Panc1 (cell line): ENCODE results near the gene SNRNP70. TPM values are rescaled to one million over a fixed set of nuclear protein-coding genes. Genes with fewer than 3 reads are reported as not detected.
A peak's percentile ranks its signal among the peaks of the same experiment; 100 is the strongest.

ENCODE experiments used
- ATAC-seq: fragments of 200-7000 bp; cut with Tn5 transposase; 2 replicates; pipeline ENCODE4 v1.9.1; 2020; ENCODE audit warnings: mild to moderate bottlenecking, moderate library complexity
- BruUV-seq: library from RNA; stranded (reverse); fragments of 400-500 nt; replicated peaks from 2 replicates; lab custom pipeline; 2021; lab: Mats Ljungman, UMichigan
- CTCF ChIA-PET: fragments of 300-600 bp; sonication (Branson Sonifier 250); formaldehyde crosslinking; loops from one replicate; lab custom pipeline; 2022; ENCODE audit warnings: antibody characterized with exemption; lab: Charles Lee
- POLR2A ChIA-PET: fragments of 300-600 bp; sonication (Branson Sonifier 250); formaldehyde crosslinking; loops from one replicate; lab custom pipeline; 2022; ENCODE audit warnings: antibody characterized with exemption; lab: Charles Lee
- DNase-seq: peaks from one replicate; pipeline ENCODE4 v3.0.0-alpha.2; 2010; ENCODE audit warnings: low read depth, low spot score
- H3K27ac ChIP-seq: 2 replicates; pipeline ENCODE4 v1.5.1; 2011; ENCODE audit warnings: mild to moderate bottlenecking, low read length, inconsistent platforms
- H3K27me3 ChIP-seq: fragments of 200-500 bp; sonication (Bioruptor generic); 2 replicates; pipeline ENCODE4 v1.6.0; 2014; ENCODE audit warnings: low read length, inconsistent platforms; ENCODE audit not compliant: control insufficient read depth, insufficient read depth
- H3K36me3 ChIP-seq: fragments of 200-500 bp; sonication (Bioruptor generic); 2 replicates; pipeline ENCODE4 v1.5.1; 2014; ENCODE audit warnings: inconsistent platforms, mild to moderate bottlenecking, low read length, moderate library complexity; ENCODE audit not compliant: control insufficient read depth, insufficient read depth
- H3K4me1 ChIP-seq: 2 replicates; pipeline ENCODE4 v1.5.1; 2011; ENCODE audit warnings: inconsistent platforms, mild to moderate bottlenecking, low read length, moderate library complexity; ENCODE audit not compliant: control insufficient read depth, insufficient read depth
- H3K4me3 ChIP-seq, 2 experiments: 2 replicates each; pipeline ENCODE4 v1.5.1; 2011 to 2012; ENCODE audit warnings: low read depth in 2 of 2, low read length in 2 of 2, mild to moderate bottlenecking in 2 of 2, inconsistent platforms in 1 of 2, moderate library complexity in 1 of 2
- H3K9me3 ChIP-seq: fragments of 200-500 bp; sonication (Bioruptor generic); 2 replicates; pipeline ENCODE4 v1.5.1; 2014; ENCODE audit warnings: low read depth, mild to moderate bottlenecking, inconsistent platforms, low read length, moderate library complexity; ENCODE audit not compliant: control insufficient read depth, insufficient read depth
- CTCF ChIP-seq: fragments of 450-650 bp; IDR thresholded peaks from 2 replicates; pipeline ENCODE4 v1.5.1; 2017; ENCODE audit warnings: mild to moderate bottlenecking
- POLR2AphosphoS5 ChIP-seq: IDR thresholded peaks from 2 replicates; pipeline ENCODE4 v1.6.1; 2012; ENCODE audit warnings: mild to moderate bottlenecking, low read depth, low read length, moderate library complexity
- REST ChIP-seq, 2 experiments: IDR thresholded peaks; 2 replicates each; pipeline ENCODE4 v1.6.1; 2011 to 2012; ENCODE audit warnings: low read depth in 2 of 2, control low read depth in 1 of 2, low read length in 1 of 2, mild to moderate bottlenecking in 1 of 2, moderate library complexity in 1 of 2; ENCODE audit not compliant: insufficient read depth in 1 of 2
- SIN3A ChIP-seq: IDR thresholded peaks from 2 replicates; pipeline ENCODE4 v1.6.1; 2012; ENCODE audit warnings: low read depth, mild to moderate bottlenecking, low read length, moderate library complexity, borderline replicate concordance; ENCODE audit not compliant: insufficient read depth
- TCF7L2 ChIP-seq: IDR thresholded peaks from 2 replicates; pipeline ENCODE4 v1.6.1; 2011; ENCODE audit warnings: mild to moderate bottlenecking, low read depth, low read length, inconsistent platforms
- in situ Hi-C: cut with HindIII; loops from 2 replicates; pipeline ENCODE4 v1.10.0; 2016; ENCODE audit warnings: low sequenced_read_pairs, low pct_unique_long_range_greater_than_20kb
- intact Hi-C: fragments of 100-400 bp; cut with micrococcal nuclease; formaldehyde crosslinking; loops from one replicate; pipeline ENCODE4 v1.10.0; 2022; ENCODE audit not compliant: unreplicated experiment
- total RNA-seq: library from RNA; stranded (reverse); gene quantifications from one replicate; pipeline ENCODE4 v1.2.1, GENCODE V29; 2021; ENCODE audit not compliant: unreplicated experiment

The SNRNP70 gene
- total RNA-seq, 1 experiment from 2014 or later, result 180 TPM

GRCh38 chr19:49150106-49150943 lies 65.1 kb downstream of the SNRNP70 start:
- POLR2A ChIA-PET, result interaction anchor here (0.6 kb wide), 2 partner anchors 58 to 91 kb away, joined by 3 to 4 read pairs; no protein-coding TSS in a partner anchor
- CTCF ChIA-PET, result no interaction called here
- TF ChIP-seq SIN3A, result 0 out of 2 replicates have a peak, but pooled peaks have one; percentile 7
- TF ChIP-seq CTCF, result no peak
- peak; percentile 45; the same call in 1 of the 2 replicates for TF ChIP-seq POLR2AphosphoS5
- TF ChIP-seq REST (IDR thresholded peaks at IDR 0.05; ENCODE audit: insufficient read depth in 1 of 2, low read depth in 2 of 2, low read length in 1 of 2), result no peak
- peak; percentile 24; the same call in 1 of the 2 replicates for TF ChIP-seq TCF7L2

DNA sequence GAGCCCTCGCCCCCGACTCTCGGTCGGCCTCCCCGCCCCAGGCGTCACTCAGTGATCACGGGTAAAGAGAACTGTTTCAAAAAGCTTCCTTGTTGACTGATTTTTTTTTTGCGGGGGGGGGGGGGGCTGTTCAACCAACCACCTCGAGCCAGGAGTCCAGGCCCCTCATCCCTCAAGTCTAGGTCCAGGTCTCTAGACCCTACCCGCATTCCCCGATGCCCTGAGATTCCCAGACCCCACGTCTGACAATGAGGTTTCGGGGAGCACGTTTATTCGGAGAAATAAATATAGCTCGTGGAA lies 65.6 kb downstream of the SNRNP70 start:
- Histone ChIP-seq H3K27me3 (no peaks in the 10 kb centered on the region), H3K4me3 (peak overlapping the region; percentile 78 to 91), H3K27ac (peak overlapping the region; percentile 74), H3K9me3 (no peaks in the 10 kb centered on the region), H3K4me1 (no peaks in the 10 kb centered on the region; the same call in 1 of the 2 replicates), H3K36me3 (no peaks in the 10 kb centered on the region; the same call in 1 of the 2 replicates)
- in situ Hi-C loops, result no loop called here
- ChIA-PET CTCF (interaction anchor here (0.5 kb wide), 1 partner anchor 33 kb away, joined by 7 read pairs; no protein-coding TSS in a partner anchor), POLR2A (interaction anchor here (0.6 to 0.7 kb wide), 3 partner anchors 58 to 91 kb away, joined by 3 to 8 read pairs (median 4); no protein-coding TSS in a partner anchor)
- intact Hi-C loops, result no loop called here
- no peak for ATAC-seq
- TF ChIP-seq TCF7L2, result no peak
- TF ChIP-seq REST (IDR thresholded peaks at IDR 0.05; ENCODE audit: insufficient read depth in 1 of 2, low read depth in 2 of 2, low read length in 1 of 2), result no peak
- TF ChIP-seq CTCF, result no peak
- no peak for TF ChIP-seq POLR2AphosphoS5
- TF ChIP-seq SIN3A, result no peak
- BruUV-seq, result no TSS peak
- DNase-seq, result no peak

More at GRCh38 chr19:49150106-49150943, 65.1 kb downstream of the SNRNP70 start:
- Histone ChIP-seq H3K27me3 (no peaks in the 10 kb centered on the region), H3K27ac (peak overlapping the region; percentile 89), H3K9me3 (no peaks in the 10 kb centered on the region), H3K36me3 (no peaks in the 10 kb centered on the region; the same call in 1 of the 2 replicates), H3K4me1 (no peaks in the 10 kb centered on the region; the same call in 1 of the 2 replicates), H3K4me3 (peak overlapping the region; percentile 78 to 91)
- DNase-seq (no peak), ATAC-seq (peak; percentile 72)
- TSS peak; percentile 96 for BruUV-seq
- intact Hi-C loops, result no loop called here
- in situ Hi-C loops, result no loop called here
